HUES64 (cell line): ENCODE results near the gene STAT5A.
"Not testable (repeated sequence)": the region's sequence is repeated elsewhere in the genome, so short reads cannot be mapped to it uniquely, and the experiment has no call there.

Experiments used
- H3K27ac ChIP-seq: 2 replicates; pipeline ENCODE4 v1.7.0; 2013; ENCODE audit warnings: low read depth, low read length, inconsistent platforms
- H3K27me3 ChIP-seq: 2 replicates; pipeline ENCODE4 v1.6.1; 2013; ENCODE audit warnings: mild to moderate bottlenecking, low read length; ENCODE audit not compliant: insufficient read depth
- H3K36me3 ChIP-seq: 2 replicates; pipeline ENCODE4 v1.6.1; 2013; ENCODE audit warnings: mild to moderate bottlenecking, low read length; ENCODE audit not compliant: insufficient read depth
- H3K4me1 ChIP-seq: 2 replicates; pipeline ENCODE4 v1.6.1; 2013; ENCODE audit warnings: mild to moderate bottlenecking, low read length, moderate library complexity; ENCODE audit not compliant: insufficient read depth
- H3K4me3 ChIP-seq: 2 replicates; pipeline ENCODE4 v1.5.1; 2013; ENCODE audit warnings: mild to moderate bottlenecking, low read length, moderate library complexity
- H3K9ac ChIP-seq: 2 replicates; pipeline ENCODE4 v1.6.1; 2013; ENCODE audit warnings: mild to moderate bottlenecking, low read depth, low read length
- H3K9me3 ChIP-seq: 2 replicates; pipeline ENCODE4 v1.6.1; 2013; ENCODE audit warnings: low read depth, low read length; ENCODE audit not compliant: insufficient read depth
- WGBS: fragments of 150-250, 120-280 bp; methylation state at CpG from one replicate; pipeline ENCODE4 v1.1.7; 2013; ENCODE audit warnings: missing lambda C conversion rate; 5-methylcytosine and 5-hydroxymethylcytosine counted together

Gene STAT5A

DNA sequence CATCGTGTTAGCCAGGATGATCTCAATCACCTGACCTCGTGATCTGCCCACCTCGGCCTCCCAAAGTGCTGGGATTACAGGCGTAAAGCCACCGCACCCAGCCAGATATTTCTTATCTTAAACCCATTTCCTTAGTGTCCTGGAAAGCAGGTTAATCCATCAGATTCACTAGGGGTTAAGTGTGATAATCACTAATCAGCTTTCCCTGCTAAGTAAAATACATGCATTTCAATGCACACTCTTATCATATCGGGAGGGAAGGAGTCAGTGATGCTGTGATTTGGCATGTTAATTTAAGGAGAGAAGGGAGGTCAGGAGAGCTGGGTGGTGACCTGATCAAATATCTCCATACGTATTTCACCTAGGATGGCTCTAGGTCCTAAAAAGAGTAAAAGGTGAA, 70.8 kb downstream of the STAT5A start:
- Histone ChIP-seq H3K4me1 (peaks cover 16% of the 10 kb centered on the region), H3K27me3 (no peaks in the 10 kb centered on the region), H3K9ac (no peak overlapping the region), H3K27ac (no peak overlapping the region), H3K36me3 (no peaks in the 10 kb centered on the region), H3K9me3 (no peaks in the 10 kb centered on the region), H3K4me3 (no peak overlapping the region)
- WGBS = 90% methylated on average over 6 of the region's 7 CpGs

DNA sequence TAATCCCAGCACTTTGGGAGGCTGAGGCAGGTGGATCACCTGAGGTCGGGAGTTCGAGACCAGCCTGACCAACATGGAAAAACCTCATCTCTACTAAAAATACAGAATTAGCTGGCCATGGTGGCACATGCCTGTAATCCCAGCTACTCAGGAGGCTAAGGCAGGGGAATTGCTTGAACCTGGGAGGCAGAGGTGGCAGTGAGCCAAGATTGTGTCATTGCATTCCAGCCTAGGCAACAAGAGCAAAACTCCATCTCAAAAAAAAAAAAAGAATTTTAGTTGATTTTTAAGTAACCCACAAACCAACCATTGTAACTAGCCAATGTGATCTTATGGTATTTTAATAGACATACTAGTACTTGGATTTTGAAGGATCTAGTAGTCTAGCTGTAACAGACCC, 72.1 kb downstream of the STAT5A start:
- H3K4me1 ChIP-seq = peaks cover 16% of the 10 kb centered on the region
- WGBS = 92% methylated on average over 2 of the region's 2 CpGs
- not testable (repeated sequence) for H3K36me3 ChIP-seq, H3K27me3 ChIP-seq, H3K9me3 ChIP-seq, H3K4me3 ChIP-seq, H3K27ac ChIP-seq, H3K9ac ChIP-seq
